HCT116 (cell line): Measurements from ENCODE around the gene KIAA1671. TPM values are rescaled to one million over a fixed set of nuclear protein-coding genes. Genes with fewer than 3 reads are reported as not detected.

Experiments
- ATAC-seq: fragments of 200-7000 bp; cut with Tn5 transposase; 2 replicates; pipeline ENCODE4 v1.9.1; 2020; ENCODE audit warnings: mild to moderate bottlenecking, moderate library complexity
- BruUV-seq: library from RNA; stranded (reverse); fragments of 400-500 nt; replicated peaks from 2 replicates; lab custom pipeline; 2021; lab: Mats Ljungman, UMichigan
- CTCF ChIA-PET: fragments of 300-600 bp; sonication (Branson Sonifier 250); formaldehyde crosslinking; loops from one replicate; lab custom pipeline; 2021; ENCODE audit warnings: antibody characterized with exemption; lab: Charles Lee
- POLR2A ChIA-PET: fragments of 300-600, 350-600 bp; sonication (Branson Sonifier 250); formaldehyde crosslinking; loops from one replicate; lab custom pipeline; 2021; ENCODE audit warnings: antibody characterized with exemption; lab: Charles Lee
- RAD21 ChIA-PET, 2 experiments: fragments of 300-600 bp; sonication (Branson Sonifier 250); formaldehyde crosslinking; loops; one replicate each; lab custom pipeline; 2023; ENCODE audit warnings: low total read pairs in 2 of 2; ENCODE audit not compliant: uncharacterized antibody in 2 of 2, unreplicated experiment in 2 of 2, low non-redundant PET in 1 of 2; lab: Charles Lee
- DNase-seq: peaks from one replicate; pipeline ENCODE4 v3.0.0-alpha.2; 2010; ENCODE audit warnings: low read depth, low spot score
- H2AFZ ChIP-seq: fragments of 200-600 bp; shearing (Covaris generic), sonication (generic); 2 replicates; pipeline ENCODE4 v1.6.1; 2017; ENCODE audit warnings: low read depth, mixed run types, mixed read lengths, antibody characterized with exemption, low read length; ENCODE audit not compliant: poor library complexity, severe bottlenecking
- H3K27ac ChIP-seq: 2 replicates; pipeline ENCODE4 v1.5.1; 2012; ENCODE audit warnings: low read depth, low read length
- H3K27me3 ChIP-seq: fragments of 200-600 bp; sonication (generic); 2 replicates; pipeline ENCODE4 v1.6.1; 2016; ENCODE audit warnings: mixed run types, low read length, mixed read lengths; ENCODE audit not compliant: insufficient read depth
- H3K36me3 ChIP-seq, 2 experiments: fragments of 200-500 bp in 1 of 2; fragments of 200-600 bp in 1 of 2; sonication (Bioruptor generic) in 1 of 2; sonication (generic) in 1 of 2; 2 replicates each; pipeline versions ENCODE4 v1.5.1 to v1.6.1; 2014 to 2016; ENCODE audit warnings: low read length in 2 of 2, inconsistent platforms in 1 of 2, mixed read lengths in 1 of 2, mixed run types in 1 of 2; ENCODE audit not compliant: insufficient read depth in 2 of 2, control insufficient read depth in 1 of 2
- H3K4me1 ChIP-seq, 2 experiments: fragments of 200-600 bp in 1 of 2; sonication (generic) in 1 of 2; 2 replicates each; pipeline versions ENCODE4 v1.5.1 to v1.6.1; 2012 to 2017; ENCODE audit warnings: low read length in 2 of 2, inconsistent platforms in 1 of 2, mild to moderate bottlenecking in 1 of 2, mixed read lengths in 1 of 2, mixed run types in 1 of 2, moderate library complexity in 1 of 2; ENCODE audit not compliant: insufficient read depth in 2 of 2, control insufficient read depth in 1 of 2
- H3K4me2 ChIP-seq: fragments of 200-600 bp; sonication (generic); 2 replicates; pipeline ENCODE4 v1.6.1; 2017; ENCODE audit warnings: mixed run types, low read length, mixed read lengths
- H3K4me3 ChIP-seq, 2 experiments: fragments of 200-600 bp in 1 of 2; sonication (generic) in 1 of 2; replicated peaks in 1 of 2; 2 replicates each; pipeline ENCODE4 v1.5.1; 2011 to 2016; ENCODE audit warnings: low read length in 2 of 2, control low read depth in 1 of 2, low read depth in 1 of 2, mild to moderate bottlenecking in 1 of 2, mixed read lengths in 1 of 2, mixed run types in 1 of 2
- H3K79me2 ChIP-seq: fragments of 200-600 bp; sonication (generic); 2 replicates; pipeline ENCODE4 v1.6.1; 2017; ENCODE audit warnings: mild to moderate bottlenecking, mixed run types, low read length, moderate library complexity, mixed read lengths; ENCODE audit not compliant: insufficient read depth
- H3K9ac ChIP-seq: fragments of 200-600 bp; sonication (generic); 2 replicates; pipeline ENCODE4 v1.6.1; 2016; ENCODE audit warnings: low read length, mixed read lengths
- H3K9me2 ChIP-seq: fragments of 200-600 bp; sonication (generic), shearing (Covaris generic); 2 replicates; pipeline ENCODE4 v1.6.1; 2017; ENCODE audit warnings: mixed run types, mild to moderate bottlenecking, moderate library complexity; ENCODE audit not compliant: insufficient read depth
- H3K9me3 ChIP-seq, 2 experiments: fragments of 200-500 bp in 1 of 2; fragments of 200-600 bp in 1 of 2; sonication (Bioruptor generic) in 1 of 2; sonication (generic) in 1 of 2; 2 replicates each; pipeline ENCODE4 v1.6.1; 2014 to 2017; ENCODE audit warnings: low read length in 2 of 2, mixed read lengths in 2 of 2, inconsistent platforms in 1 of 2, low read depth in 1 of 2, mild to moderate bottlenecking in 1 of 2, mixed run types in 1 of 2, moderate library complexity in 1 of 2; ENCODE audit not compliant: control insufficient read depth in 1 of 2, insufficient read depth in 1 of 2
- H4K20me1 ChIP-seq: fragments of 200-600 bp; sonication (generic), shearing (Covaris generic); 2 replicates; pipeline ENCODE4 v1.6.1; 2017; ENCODE audit warnings: mixed run types, mild to moderate bottlenecking, moderate library complexity; ENCODE audit not compliant: insufficient read depth
- SP1 ChIP-seq: IDR thresholded peaks from 2 replicates; pipeline ENCODE4 v1.6.1; 2012; ENCODE audit warnings: low read depth
- ZNF274 ChIP-seq: fragments of 200-500 bp; sonication (Bioruptor generic); IDR thresholded peaks from 2 replicates; pipeline ENCODE4 v1.6.1; 2014; ENCODE audit warnings: mild to moderate bottlenecking, low read depth, low read length, inconsistent platforms
- intact Hi-C: fragments of 100-400 bp; cut with micrococcal nuclease; formaldehyde crosslinking; loops from 2 replicates; pipeline ENCODE4 v1.10.0; 2022
- total RNA-seq: library from RNA; stranded (reverse); gene quantifications from one replicate; pipeline ENCODE4 v1.2.1, GENCODE V29; 2021; ENCODE audit not compliant: unreplicated experiment
- TF ChIP-seq, protein P1 (sequence below): IDR thresholded peaks from 2 replicates; pipeline ENCODE4 v1.6.1; 2012
- TF ChIP-seq, protein P2 (sequence below), 3 experiments: fragments of 200-600 bp in 1 of 3; sonication (generic) in 1 of 3; IDR thresholded peaks in 2 of 3; conservative IDR thresholded peaks in 1 of 3; 2 replicates each; pipeline ENCODE4 v1.5.1; 2012 to 2017; ENCODE audit warnings: low read depth in 2 of 3, low read length in 2 of 3, antibody characterized with exemption in 1 of 3, borderline replicate concordance in 1 of 3, control low read depth in 1 of 3, mild to moderate bottlenecking in 1 of 3, mixed read lengths in 1 of 3, mixed run types in 1 of 3, moderate library complexity in 1 of 3; ENCODE audit not compliant: insufficient read depth in 1 of 3

The KIAA1671 gene
- total RNA-seq, 1 experiment from 2014 or later: 36.8 TPM

DNA sequence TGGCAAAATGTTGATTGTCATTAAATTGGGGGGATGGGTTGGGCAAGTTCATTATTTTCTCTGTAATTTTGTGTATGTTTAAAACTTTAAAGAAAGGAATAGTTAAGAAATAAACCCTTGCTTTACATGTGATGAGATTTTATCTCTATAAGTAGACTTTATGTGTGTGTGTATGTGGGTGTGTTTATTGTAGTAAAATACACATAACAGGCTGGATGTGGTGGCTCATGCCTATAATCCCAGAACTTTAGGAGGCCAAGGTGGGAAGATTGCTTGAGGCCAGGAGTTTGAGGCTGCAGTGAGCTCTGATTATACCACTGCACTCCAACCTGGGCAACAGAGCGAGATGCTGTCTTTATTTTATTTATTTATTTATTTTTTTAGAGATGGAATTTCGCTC, 83.2 kb downstream of the KIAA1671 start:
- BruUV-seq: no TSS peak
- H3K4me3 ChIP-seq: no peak overlapping the region
- H3K27ac ChIP-seq: no peak overlapping the region
- intact Hi-C loops: no loop called here
- ChIA-PET CTCF (no interaction called here), RAD21 (no interaction called here), POLR2A (no interaction called here)
- peaks cover 6 to 7% of the 10 kb centered on the region in 2 experiments; a peak in 2 of 4 replicates for H3K36me3 ChIP-seq
- no peaks in the 10 kb centered on the region for H3K9me3 ChIP-seq
- DNase-seq (no peak), ATAC-seq (no peak)
- peaks cover 0 to under 1% of the 10 kb centered on the region in 2 experiments; a peak in 1 of 4 replicates for H3K4me1 ChIP-seq
- no peaks in the 10 kb centered on the region for H3K27me3 ChIP-seq
- no peak overlapping the region for H3K9ac ChIP-seq
- H3K9me2 ChIP-seq: no peaks in the 10 kb centered on the region
- H3K79me2 ChIP-seq: no peaks in the 10 kb centered on the region
- H4K20me1 ChIP-seq: no peaks in the 10 kb centered on the region
- H3K4me2 ChIP-seq: no peak overlapping the region
- TF ChIP-seq, protein P1, sequence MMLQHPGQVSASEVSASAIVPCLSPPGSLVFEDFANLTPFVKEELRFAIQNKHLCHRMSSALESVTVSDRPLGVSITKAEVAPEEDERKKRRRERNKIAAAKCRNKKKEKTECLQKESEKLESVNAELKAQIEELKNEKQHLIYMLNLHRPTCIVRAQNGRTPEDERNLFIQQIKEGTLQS: no peak
- TF ChIP-seq SP1: no peak
- no peak for TF ChIP-seq ZNF274
- TF ChIP-seq, protein P2, sequence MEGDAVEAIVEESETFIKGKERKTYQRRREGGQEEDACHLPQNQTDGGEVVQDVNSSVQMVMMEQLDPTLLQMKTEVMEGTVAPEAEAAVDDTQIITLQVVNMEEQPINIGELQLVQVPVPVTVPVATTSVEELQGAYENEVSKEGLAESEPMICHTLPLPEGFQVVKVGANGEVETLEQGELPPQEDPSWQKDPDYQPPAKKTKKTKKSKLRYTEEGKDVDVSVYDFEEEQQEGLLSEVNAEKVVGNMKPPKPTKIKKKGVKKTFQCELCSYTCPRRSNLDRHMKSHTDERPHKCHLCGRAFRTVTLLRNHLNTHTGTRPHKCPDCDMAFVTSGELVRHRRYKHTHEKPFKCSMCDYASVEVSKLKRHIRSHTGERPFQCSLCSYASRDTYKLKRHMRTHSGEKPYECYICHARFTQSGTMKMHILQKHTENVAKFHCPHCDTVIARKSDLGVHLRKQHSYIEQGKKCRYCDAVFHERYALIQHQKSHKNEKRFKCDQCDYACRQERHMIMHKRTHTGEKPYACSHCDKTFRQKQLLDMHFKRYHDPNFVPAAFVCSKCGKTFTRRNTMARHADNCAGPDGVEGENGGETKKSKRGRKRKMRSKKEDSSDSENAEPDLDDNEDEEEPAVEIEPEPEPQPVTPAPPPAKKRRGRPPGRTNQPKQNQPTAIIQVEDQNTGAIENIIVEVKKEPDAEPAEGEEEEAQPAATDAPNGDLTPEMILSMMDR (IDR thresholded peaks at IDR 0.05 in 2 of 3, conservative IDR thresholded peaks at IDR 0.05 in 1 of 3; ENCODE audit: borderline replicate concordance in 1 of 3, insufficient read depth in 1 of 3, low read depth in 2 of 3, low read length in 2 of 3): no peak
- H2AFZ ChIP-seq: no peak overlapping the region

DNA sequence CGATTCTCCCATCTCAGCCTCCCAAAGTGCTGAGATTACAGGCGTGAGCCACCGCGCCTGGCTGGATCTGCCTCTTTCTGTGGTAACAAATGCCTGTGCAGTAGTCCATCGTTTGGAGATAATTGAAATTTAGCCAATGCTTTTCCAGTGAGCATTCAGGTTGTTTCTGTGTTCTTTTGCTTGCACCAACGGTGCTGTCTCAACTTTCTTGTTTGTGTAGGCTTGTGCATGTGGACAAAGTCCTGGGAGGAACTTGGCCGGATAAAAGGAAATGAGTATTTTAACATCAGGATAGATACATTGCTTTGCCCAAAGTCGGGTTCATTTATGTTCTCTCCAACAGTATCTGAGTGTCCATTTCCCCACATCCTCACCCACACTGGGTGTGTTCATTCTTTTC, 85.7 kb downstream of the KIAA1671 start:
- CTCF ChIA-PET: no interaction called here

More for the DNA sequence above, 85.7 kb downstream of the KIAA1671 start:
- Histone ChIP-seq H3K79me2 (0 out of 2 replicates have a peak, but pooled peaks cover 4% of the 10 kb centered on the region), H3K4me3 (no peak overlapping the region), H3K27me3 (no peaks in the 10 kb centered on the region), H3K9me3 (no peaks in the 10 kb centered on the region), H3K36me3 (peaks cover 12% of the 10 kb centered on the region in 2 experiments; a peak in 2 of 4 replicates), H3K9me2 (no peaks in the 10 kb centered on the region), H3K27ac (no peak overlapping the region), H4K20me1 (no peaks in the 10 kb centered on the region), H3K4me2 (no peak overlapping the region), H2AFZ (no peak overlapping the region)
- no TSS peak for BruUV-seq
- ChIA-PET POLR2A (no interaction called here), RAD21 (no interaction called here)
- intact Hi-C loops: no loop called here
- DNase-seq (no peak), ATAC-seq (no peak)
- TF ChIP-seq, protein P1: no peak
- TF ChIP-seq, all 23 proteins: peak for 0
- H3K4me1 ChIP-seq: no peaks in the 10 kb centered on the region
- no peak overlapping the region for H3K9ac ChIP-seq
